ENCODE data around the gene ASF1A. TPM values are rescaled to one million over a fixed set of nuclear protein-coding genes. Genes with fewer than 3 reads are reported as not detected.
A peak's percentile ranks its signal among the peaks of the same experiment; 100 is the strongest.

Gene ASF1A
- total RNA-seq, 2 donors from 2014 or later = 6.3 to 7.8 TPM

DNA sequence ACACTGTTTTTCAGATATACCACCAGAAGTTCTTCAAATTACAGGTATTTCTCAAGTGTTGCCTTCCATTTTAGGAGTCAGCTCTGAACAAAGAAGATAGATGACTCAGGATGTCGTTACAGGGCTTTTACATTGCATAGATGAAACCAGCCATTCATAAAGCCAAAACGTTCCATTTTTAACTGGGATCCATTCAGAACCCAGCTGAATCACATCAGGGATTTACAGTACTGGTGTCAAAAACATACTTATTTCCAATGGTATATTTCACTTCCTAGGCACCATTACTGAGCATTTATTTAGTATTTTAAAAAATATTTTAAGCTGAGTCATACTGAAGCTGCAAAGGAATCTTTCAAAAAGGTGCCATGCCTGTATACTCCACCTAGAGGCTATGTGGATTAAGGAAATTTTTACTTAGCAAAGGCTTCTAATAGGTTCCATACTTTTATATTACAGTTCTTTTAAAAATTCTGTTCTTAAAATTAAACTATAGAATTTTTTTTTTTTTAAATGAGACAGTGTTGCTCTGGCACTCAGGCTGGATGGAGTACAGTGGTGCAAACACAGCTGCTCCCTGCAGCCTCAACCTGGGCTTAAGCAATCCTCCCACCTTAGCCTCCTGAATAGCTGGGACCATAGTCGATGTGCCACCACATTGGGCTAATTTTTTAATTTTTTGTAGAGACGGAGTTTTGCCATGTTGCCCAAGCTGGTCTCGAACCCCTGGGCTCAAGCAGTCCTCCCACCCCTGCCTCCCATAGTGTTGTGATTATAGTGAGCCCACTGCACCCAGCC, 2.6 kb downstream of the ASF1A start:
- DNase-seq (no peak), ATAC-seq (no peak)
- TF ChIP-seq, protein P1, sequence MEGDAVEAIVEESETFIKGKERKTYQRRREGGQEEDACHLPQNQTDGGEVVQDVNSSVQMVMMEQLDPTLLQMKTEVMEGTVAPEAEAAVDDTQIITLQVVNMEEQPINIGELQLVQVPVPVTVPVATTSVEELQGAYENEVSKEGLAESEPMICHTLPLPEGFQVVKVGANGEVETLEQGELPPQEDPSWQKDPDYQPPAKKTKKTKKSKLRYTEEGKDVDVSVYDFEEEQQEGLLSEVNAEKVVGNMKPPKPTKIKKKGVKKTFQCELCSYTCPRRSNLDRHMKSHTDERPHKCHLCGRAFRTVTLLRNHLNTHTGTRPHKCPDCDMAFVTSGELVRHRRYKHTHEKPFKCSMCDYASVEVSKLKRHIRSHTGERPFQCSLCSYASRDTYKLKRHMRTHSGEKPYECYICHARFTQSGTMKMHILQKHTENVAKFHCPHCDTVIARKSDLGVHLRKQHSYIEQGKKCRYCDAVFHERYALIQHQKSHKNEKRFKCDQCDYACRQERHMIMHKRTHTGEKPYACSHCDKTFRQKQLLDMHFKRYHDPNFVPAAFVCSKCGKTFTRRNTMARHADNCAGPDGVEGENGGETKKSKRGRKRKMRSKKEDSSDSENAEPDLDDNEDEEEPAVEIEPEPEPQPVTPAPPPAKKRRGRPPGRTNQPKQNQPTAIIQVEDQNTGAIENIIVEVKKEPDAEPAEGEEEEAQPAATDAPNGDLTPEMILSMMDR (IDR thresholded peaks at IDR 0.05) = peak in 4 of 7 experiments; percentile 8 to 36 (median 26)
- no peak for TF ChIP-seq POLR2A (IDR thresholded peaks at IDR 0.05)

DNA sequence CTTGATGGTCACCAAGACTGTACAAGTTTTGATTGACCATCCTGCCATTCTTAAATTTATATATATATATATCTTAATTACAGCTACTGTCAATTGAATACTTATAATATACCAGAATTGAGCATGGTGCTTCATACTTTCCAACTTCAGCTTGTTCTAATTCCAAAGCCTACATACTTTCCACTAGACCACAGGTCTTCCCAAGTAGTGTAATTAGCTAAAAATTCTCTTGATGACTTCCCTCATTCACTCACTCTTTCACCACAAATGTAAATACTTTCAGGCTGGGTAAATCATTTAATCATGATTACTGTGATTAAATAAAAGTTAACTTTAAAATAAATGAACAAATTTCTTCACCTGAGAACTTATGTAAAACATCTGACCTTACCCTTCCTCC, 3.4 kb downstream of the ASF1A start:
- intact Hi-C loops (cut with DNase I) = no loop called here
- Histone ChIP-seq H3K4me1 (peaks cover 22% of the 10 kb centered on the region), H3K36me3 (replicated peaks in 1 of 2; ENCODE audit: insufficient read depth in 1 of 2, low read depth in 2 of 2) (peaks cover 0 to 1% of the 10 kb centered on the region in 2 donors)

More for the DNA sequence above, 2.6 kb downstream of the ASF1A start:
- Histone ChIP-seq H3K27ac (no peak overlapping the region), H3K4me3 (no peak overlapping the region), H3K36me3 (replicated peaks in 1 of 2; ENCODE audit: insufficient read depth in 1 of 2, low read depth in 2 of 2) (peaks cover 0 to 1% of the 10 kb centered on the region in 2 donors), H3K4me1 (peaks cover 30% of the 10 kb centered on the region), H3K9me3 (no peaks in the 10 kb centered on the region), H3K27me3 (no peaks in the 10 kb centered on the region)
- WGBS, 2 donors = 69 to 80% methylated on average over 5 of the region's 5 CpGs
- intact Hi-C loops (cut with DNase I) = no loop called here

DNA sequence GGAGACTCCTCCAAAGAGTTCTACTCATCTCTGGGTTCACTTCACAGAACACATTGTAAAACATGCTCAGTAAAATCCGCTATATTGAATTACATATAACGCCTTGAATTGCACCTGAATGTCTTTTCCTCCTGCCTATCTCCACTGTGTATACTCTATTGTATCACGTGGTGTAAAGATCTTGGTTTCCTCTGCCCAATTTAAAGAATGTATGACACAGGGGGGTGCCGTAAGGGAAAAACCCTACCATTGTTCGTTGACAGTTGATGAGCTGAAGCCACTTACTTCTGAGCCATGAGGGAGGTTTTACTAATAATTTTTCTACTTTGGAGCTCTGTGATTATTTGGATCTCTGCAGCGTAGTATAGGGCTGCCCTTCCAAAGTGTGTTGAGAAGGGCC, 6.0 kb downstream of the ASF1A start:
- intact Hi-C loops (cut with DNase I) = no loop called here
- no peaks in the 10 kb centered on the region for H3K27me3 ChIP-seq
- peaks cover 0 to 1% of the 10 kb centered on the region in 2 donors for H3K36me3 ChIP-seq (replicated peaks in 1 of 2; ENCODE audit: insufficient read depth in 1 of 2, low read depth in 2 of 2)
- no peak for DNase-seq
- H3K4me1 ChIP-seq = peaks cover 16% of the 10 kb centered on the region
- 78 to 85% methylated on average over 6 of the region's 6 CpGs for WGBS, 2 donors
- no peak for ATAC-seq
- H3K4me3 ChIP-seq = no peak overlapping the region
- no peak overlapping the region for H3K27ac ChIP-seq
- no peaks in the 10 kb centered on the region for H3K9me3 ChIP-seq
- no peak for TF ChIP-seq POLR2A (IDR thresholded peaks at IDR 0.05)
- TF ChIP-seq, protein P1 (IDR thresholded peaks at IDR 0.05) = no peak

More for the DNA sequence above, 3.4 kb downstream of the ASF1A start:
- H3K4me3 ChIP-seq = no peak overlapping the region
- H3K9me3 ChIP-seq = no peaks in the 10 kb centered on the region
- TF ChIP-seq, protein P1 (IDR thresholded peaks at IDR 0.05) = no peak
- TF ChIP-seq POLR2A (IDR thresholded peaks at IDR 0.05) = no peak
- H3K27ac ChIP-seq = no peak overlapping the region
- DNase-seq = no peak
- H3K27me3 ChIP-seq = no peaks in the 10 kb centered on the region
- no peak for ATAC-seq

DNA sequence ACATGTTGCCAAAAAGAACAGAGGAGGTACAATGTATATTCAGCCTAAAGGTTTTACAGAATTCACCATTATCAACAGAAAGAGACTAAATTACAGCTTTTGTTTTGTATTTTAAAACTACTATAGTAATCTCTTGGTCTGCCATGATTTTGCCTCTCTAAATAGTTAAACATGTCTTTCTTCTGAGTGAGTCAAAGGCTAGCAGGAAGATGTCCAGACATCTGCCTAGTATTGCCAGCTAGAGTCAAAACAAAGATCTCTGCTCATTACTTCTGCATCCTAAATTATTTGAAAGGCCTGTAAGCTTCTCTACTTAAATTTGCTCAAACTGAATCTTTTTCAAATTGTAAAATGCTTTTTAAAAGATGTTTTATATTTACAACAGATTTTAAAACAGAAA, 8.8 kb downstream of the ASF1A start:
- no peak for ATAC-seq
- Histone ChIP-seq H3K27me3 (no peaks in the 10 kb centered on the region), H3K9me3 (no peaks in the 10 kb centered on the region), H3K27ac (no peak overlapping the region), H3K4me3 (no peak overlapping the region), H3K36me3 (replicated peaks in 1 of 2; ENCODE audit: insufficient read depth in 1 of 2, low read depth in 2 of 2) (peaks cover 0 to 5% of the 10 kb centered on the region in 2 donors), H3K4me1 (peaks cover 10% of the 10 kb centered on the region)
- no peak for DNase-seq
- intact Hi-C loops (cut with DNase I) = no loop called here
- TF ChIP-seq POLR2A (IDR thresholded peaks at IDR 0.05) = no peak
- TF ChIP-seq, protein P1 (IDR thresholded peaks at IDR 0.05) = no peak

DNA sequence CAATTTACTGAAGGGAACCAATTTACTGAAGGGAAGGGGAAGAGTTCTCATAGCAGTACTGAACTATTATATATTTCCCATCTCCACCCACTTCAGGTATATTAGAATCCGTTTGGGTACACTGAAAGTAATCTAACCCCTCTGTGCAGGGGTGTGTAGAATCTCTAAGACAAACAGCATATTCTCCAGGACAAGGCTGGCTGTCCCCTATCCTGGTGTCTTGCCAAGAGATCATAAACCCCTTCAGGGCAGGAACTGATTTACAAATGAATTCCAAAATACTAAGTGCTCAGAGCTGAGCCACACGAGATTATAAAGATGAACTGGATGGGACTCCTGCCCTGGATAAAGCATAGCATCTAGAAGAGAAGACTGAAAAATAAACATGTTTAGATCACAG, 9.2 kb downstream of the ASF1A start:
- DNase-seq = no peak
- no peak for TF ChIP-seq POLR2A (IDR thresholded peaks at IDR 0.05)
- TF ChIP-seq, protein P1 (IDR thresholded peaks at IDR 0.05) = no peak

More for the DNA sequence above, 9.2 kb downstream of the ASF1A start:
- peaks cover 0 to 8% of the 10 kb centered on the region in 2 donors for H3K36me3 ChIP-seq (replicated peaks in 1 of 2; ENCODE audit: insufficient read depth in 1 of 2, low read depth in 2 of 2)
- no peaks in the 10 kb centered on the region for H3K9me3 ChIP-seq
- peaks cover 10% of the 10 kb centered on the region for H3K4me1 ChIP-seq
- ATAC-seq = no peak
- no peak overlapping the region for H3K27ac ChIP-seq
- H3K27me3 ChIP-seq = no peaks in the 10 kb centered on the region
- 60 to 66% methylated on average over 2 of the region's 2 CpGs for WGBS, 2 donors
- intact Hi-C loops (cut with DNase I) = no loop called here
- H3K4me3 ChIP-seq = no peak overlapping the region

Measured in body of pancreas (tissue), 4 donors.